ENCODE results near the gene KCNAB1.
"Not testable (repeated sequence)": the region's sequence is repeated elsewhere in the genome, so short reads cannot be mapped to it uniquely, and the experiment has no call there.

The KCNAB1 gene

GRCh38 chr3:156120528-156121251, at the start of gene KCNAB1:
TSS of gene KCNAB1 (plus strand) at chr3:156120578.
- no peak for DNase-seq

- DNase-seq = no peak
Observed at GRCh38 chr3:156071031-156071430, 49.3 kb upstream of the KCNAB1 start.

- not testable (repeated sequence) for DNase-seq
Observed at GRCh38 chr3:156072950-156073657, 47.3 kb upstream of the KCNAB1 start.

- DNase-seq = no peak
Observed at GRCh38 chr3:156090126-156090525, 30.3 kb upstream of the KCNAB1 start.

- no peak for DNase-seq
Observed at GRCh38 chr3:156093964-156094363, 26.4 kb upstream of the KCNAB1 start.

- no peak for DNase-seq
Observed at GRCh38 chr3:156094391-156094790, 26.0 kb upstream of the KCNAB1 start.

- not testable (repeated sequence) for DNase-seq
Observed at GRCh38 chr3:156095652-156096051, 24.7 kb upstream of the KCNAB1 start.

- DNase-seq = no peak
Observed at GRCh38 chr3:156098437-156099035, 21.8 kb upstream of the KCNAB1 start.

- DNase-seq = not testable (repeated sequence)
Observed at GRCh38 chr3:156099348-156099747, 21.0 kb upstream of the KCNAB1 start.

- not testable (repeated sequence) for DNase-seq
Observed at GRCh38 chr3:156099984-156100383, 20.4 kb upstream of the KCNAB1 start.

GRCh38 chr3:156102267-156102931, 18.0 kb upstream of the KCNAB1 start:
- no peak for DNase-seq

- no peak for DNase-seq
Observed at GRCh38 chr3:156106721-156107373, 13.5 kb upstream of the KCNAB1 start.

- no peak for DNase-seq
Observed at GRCh38 chr3:156107504-156107903, 12.9 kb upstream of the KCNAB1 start.

- DNase-seq = no peak
Observed at GRCh38 chr3:156108616-156109015, 11.8 kb upstream of the KCNAB1 start.

- DNase-seq = peak in 1 of 56 donors; percentile 2
Observed at GRCh38 chr3:156109989-156110388, 10.4 kb upstream of the KCNAB1 start.

GRCh38 chr3:156126467-156126866, 6.1 kb downstream of the KCNAB1 start:
- DNase-seq = no peak

- DNase-seq = peak in 1 of 56 donors; percentile 20
Observed at GRCh38 chr3:156131241-156131640, 10.9 kb downstream of the KCNAB1 start.

GRCh38 chr3:156131799-156132198, 11.4 kb downstream of the KCNAB1 start:
- DNase-seq = no peak

GRCh38 chr3:156132313-156132712, 11.9 kb downstream of the KCNAB1 start:
- peak in 2 of 56 donors; percentile 2 to 6 for DNase-seq

GRCh38 chr3:156133076-156133475, 12.7 kb downstream of the KCNAB1 start:
- DNase-seq = no peak

GRCh38 chr3:156135921-156136638, 15.7 kb downstream of the KCNAB1 start:
- no peak for DNase-seq

All from nucleus accumbens (tissue), 56 donors.